HepG2 (cell line): ENCODE results near the gene ZNF285. TPM values are rescaled to one million over a fixed set of nuclear protein-coding genes. Genes with fewer than 3 reads are reported as not detected.

Source experiments
- ATM ChIP-seq: fragments of 450-650 bp; IDR thresholded peaks from 2 replicates; pipeline ENCODE4 v1.7.1; 2017; ENCODE audit warnings: mild to moderate bottlenecking, borderline replicate concordance
- HMG20A ChIP-seq: IDR thresholded peaks from 2 replicates; pipeline ENCODE4 v1.6.1; 2016; ENCODE audit warnings: borderline replicate concordance
- KDM4B ChIP-seq: sonication (generic); formaldehyde crosslinking; IDR thresholded peaks from 2 replicates; pipeline ENCODE4 v1.4.0; 2020; ENCODE audit warnings: missing genetic modification reagents
- KLF15 ChIP-seq: sonication (generic); formaldehyde crosslinking; IDR thresholded peaks from 2 replicates; pipeline ENCODE4 v1.8.1; 2023; ENCODE audit warnings: borderline replicate concordance, mild to moderate bottlenecking, inconsistent platforms, missing genetic modification reagents, mixed read lengths
- MAX ChIP-seq: IDR thresholded peaks from 2 replicates; pipeline ENCODE4 v1.6.1; 2012; ENCODE audit warnings: inconsistent platforms
- RAD51 ChIP-seq: fragments of 450-650 bp; IDR thresholded peaks from 2 replicates; pipeline ENCODE4 v1.6.1; 2016; ENCODE audit warnings: borderline replicate concordance
- SALL1 ChIP-seq: sonication (generic); formaldehyde crosslinking; IDR thresholded peaks from 2 replicates; pipeline ENCODE4 v1.8.0; 2022; ENCODE audit warnings: mild to moderate bottlenecking, missing genetic modification reagents
- SAP130 ChIP-seq: IDR thresholded peaks from 2 replicates; pipeline ENCODE4 v1.6.1; 2016; ENCODE audit warnings: low read depth
- SRSF4 ChIP-seq: fragments of 200-400 bp; formaldehyde crosslinking; IDR thresholded peaks from one replicate; pipeline ENCODE4 v1.6.1; 2018; ENCODE audit warnings: mild to moderate bottlenecking, low read depth, low read length, moderate library complexity; ENCODE audit not compliant: poor library complexity, severe bottlenecking
- TERF1 ChIP-seq: sonication (generic); formaldehyde crosslinking; IDR thresholded peaks from 2 replicates; pipeline ENCODE4 v1.8.0; 2022; ENCODE audit warnings: mild to moderate bottlenecking, missing genetic modification reagents, moderate library complexity
- ZNF318 ChIP-seq: sonication (generic); formaldehyde crosslinking; IDR thresholded peaks from 2 replicates; pipeline ENCODE4 v1.4.0; 2020; ENCODE audit warnings: mild to moderate bottlenecking, missing genetic modification reagents
- ZNF619 ChIP-seq: sonication (generic); formaldehyde crosslinking; IDR thresholded peaks from 2 replicates; pipeline ENCODE4 v1.4.0; 2020; ENCODE audit warnings: mild to moderate bottlenecking, missing genetic modification reagents
- polyA plus RNA-seq, 8 experiments: library from polyadenylated mRNA; depleted of rRNA in 3 of 8; stranded (reverse) in 7 of 8; unstranded in 1 of 8; fragments of >200 nt; fragmentation: Illumina TruSeq in 4 of 8; extraction: Trizol in 4 of 8; gene quantifications; 2 replicates each; pipeline versions ENCODE4 v1.2.1 to v1.2.3, GENCODE V29; 2011 to 2016; ENCODE audit warnings: low read depth in 4 of 8, missing spikeins in 1 of 8, mixed read lengths in 1 of 8; ENCODE audit not compliant: insufficient read depth in 1 of 8
- total RNA-seq, 5 experiments: library from RNA; depleted of rRNA; stranded (reverse); fragments of >200 nt; fragmentation: Illumina TruSeq; extraction: Trizol; gene quantifications; 2 replicates each; pipeline ENCODE4 v1.2.3, GENCODE V29; 2016; ENCODE audit warnings: low read depth in 1 of 5
- TF ChIP-seq, protein P1 (sequence below): sonication (generic); formaldehyde crosslinking; IDR thresholded peaks from 2 replicates; pipeline ENCODE4 v1.4.0; 2020; ENCODE audit warnings: missing genetic modification reagents
- TF ChIP-seq, protein P2 (sequence below): sonication (generic); formaldehyde crosslinking; IDR thresholded peaks from 2 replicates; pipeline ENCODE4 v1.4.0; 2020; ENCODE audit warnings: low read depth, mild to moderate bottlenecking, missing genetic modification reagents

ZNF285 gene
- total and polyA plus RNA-seq, 2 of the 13 experiments (the other 11 are each of a cell fraction or from before 2014, with no cell fraction given) = 0.82 to 1.7 TPM

- TF ChIP-seq TERF1 (CRISPR knock-in tag) (no peak), KLF15 (no peak), HMG20A (no peak), SRSF4 (no peak), ATM (no peak), ZNF318 (CRISPR knock-in tag) (no peak), ZNF619 (CRISPR knock-in tag) (no peak), SALL1 (no peak), RAD51 (no peak), SAP130 (CRISPR knock-in tag) (peak; percentile 52; the same call in 1 of the 2 replicates), KDM4B (CRISPR knock-in tag) (no peak), MAX (peak; percentile 70)
- TF ChIP-seq, protein P1, sequence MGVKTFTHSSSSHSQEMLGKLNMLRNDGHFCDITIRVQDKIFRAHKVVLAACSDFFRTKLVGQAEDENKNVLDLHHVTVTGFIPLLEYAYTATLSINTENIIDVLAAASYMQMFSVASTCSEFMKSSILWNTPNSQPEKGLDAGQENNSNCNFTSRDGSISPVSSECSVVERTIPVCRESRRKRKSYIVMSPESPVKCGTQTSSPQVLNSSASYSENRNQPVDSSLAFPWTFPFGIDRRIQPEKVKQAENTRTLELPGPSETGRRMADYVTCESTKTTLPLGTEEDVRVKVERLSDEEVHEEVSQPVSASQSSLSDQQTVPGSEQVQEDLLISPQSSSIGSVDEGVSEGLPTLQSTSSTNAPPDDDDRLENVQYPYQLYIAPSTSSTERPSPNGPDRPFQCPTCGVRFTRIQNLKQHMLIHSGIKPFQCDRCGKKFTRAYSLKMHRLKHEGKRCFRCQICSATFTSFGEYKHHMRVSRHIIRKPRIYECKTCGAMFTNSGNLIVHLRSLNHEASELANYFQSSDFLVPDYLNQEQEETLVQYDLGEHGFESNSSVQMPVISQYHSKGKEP (CRISPR knock-in tag) = no peak
- TF ChIP-seq, protein P2, sequence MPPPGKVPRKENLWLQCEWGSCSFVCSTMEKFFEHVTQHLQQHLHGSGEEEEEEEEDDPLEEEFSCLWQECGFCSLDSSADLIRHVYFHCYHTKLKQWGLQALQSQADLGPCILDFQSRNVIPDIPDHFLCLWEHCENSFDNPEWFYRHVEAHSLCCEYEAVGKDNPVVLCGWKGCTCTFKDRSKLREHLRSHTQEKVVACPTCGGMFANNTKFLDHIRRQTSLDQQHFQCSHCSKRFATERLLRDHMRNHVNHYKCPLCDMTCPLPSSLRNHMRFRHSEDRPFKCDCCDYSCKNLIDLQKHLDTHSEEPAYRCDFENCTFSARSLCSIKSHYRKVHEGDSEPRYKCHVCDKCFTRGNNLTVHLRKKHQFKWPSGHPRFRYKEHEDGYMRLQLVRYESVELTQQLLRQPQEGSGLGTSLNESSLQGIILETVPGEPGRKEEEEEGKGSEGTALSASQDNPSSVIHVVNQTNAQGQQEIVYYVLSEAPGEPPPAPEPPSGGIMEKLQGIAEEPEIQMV (CRISPR knock-in tag) = no peak
Observed at GRCh38 chr19:44401139-44402115, at the start of gene ZNF285 (continued).
